HG03457 (cell line): ENCODE data around the gene ELL.

ENCODE experiments used
- ATAC-seq: cut with Tn5 transposase; IDR thresholded peaks from one replicate; pipeline ENCODE4 v1.9.1; 2021; ENCODE audit warnings: moderate number of reproducible peaks; ENCODE audit not compliant: unreplicated experiment

Gene ELL

GRCh38 chr19:18506101-18506930 lies 15.6 kb downstream of the ELL start:
- ATAC-seq = no peak

GRCh38 chr19:18504886-18505610 lies 16.8 kb downstream of the ELL start:
- no peak for ATAC-seq

- ATAC-seq = no peak
Observed at GRCh38 chr19:18503971-18504885, 17.6 kb downstream of the ELL start.

GRCh38 chr19:18503337-18503970 lies 18.4 kb downstream of the ELL start:
- ATAC-seq = no peak

- ATAC-seq = no peak
Observed at GRCh38 chr19:18502638-18503294, 19.1 kb downstream of the ELL start.

GRCh38 chr19:18502246-18502637 lies 19.6 kb downstream of the ELL start:
- ATAC-seq = no peak

GRCh38 chr19:18501832-18502231 lies 20.0 kb downstream of the ELL start:
- no peak for ATAC-seq

- ATAC-seq = no peak
Observed at GRCh38 chr19:18501351-18501750, 20.5 kb downstream of the ELL start.

GRCh38 chr19:18500799-18501198 lies 21.1 kb downstream of the ELL start:
- no peak for ATAC-seq

GRCh38 chr19:18500376-18500775 lies 21.5 kb downstream of the ELL start:
- no peak for ATAC-seq

GRCh38 chr19:18499055-18499775 lies 22.7 kb downstream of the ELL start:
- ATAC-seq = no peak

GRCh38 chr19:18496980-18497256 lies 25.0 kb downstream of the ELL start:
- no peak for ATAC-seq

- ATAC-seq = no peak
Observed at GRCh38 chr19:18496167-18496979, 25.5 kb downstream of the ELL start.

- no peak for ATAC-seq
Observed at GRCh38 chr19:18495204-18495911, 26.5 kb downstream of the ELL start.

- no peak for ATAC-seq
Observed at GRCh38 chr19:18494267-18494607, 27.6 kb downstream of the ELL start.

GRCh38 chr19:18493440-18494266 lies 28.2 kb downstream of the ELL start:
- no peak for ATAC-seq
